ENCODE measurements around the gene SLC22A13. TPM values are rescaled to one million over a fixed set of nuclear protein-coding genes. Genes with fewer than 3 reads are reported as not detected.

Gene SLC22A13
- polyA plus RNA-seq, 1 experiment: 0.15 TPM

- Histone ChIP-seq H3K9me3 (ENCODE audit: control insufficient read depth, insufficient read depth, low read length) (no peaks in the 10 kb centered on the region), H3K27me3 (ENCODE audit: control insufficient read depth, insufficient read depth, low read length) (no peaks in the 10 kb centered on the region), H3K4me3 (ENCODE audit: low read depth, low read length) (no peak overlapping the region), H3K27ac (ENCODE audit: low read depth, low read length) (no peak overlapping the region)
- TF ChIP-seq CTCF (IDR thresholded peaks at IDR 0.05; ENCODE audit: low read depth, low read length): no peak
- CTCF ChIA-PET: no interaction called here
- POLR2A ChIA-PET: no interaction called here
- DNase-seq (ENCODE audit: low read depth, low spot score): no peak
These were observed 8.0 kb upstream of the SLC22A13 start for GRCh38 chr3:38257583-38257982.

DNA sequence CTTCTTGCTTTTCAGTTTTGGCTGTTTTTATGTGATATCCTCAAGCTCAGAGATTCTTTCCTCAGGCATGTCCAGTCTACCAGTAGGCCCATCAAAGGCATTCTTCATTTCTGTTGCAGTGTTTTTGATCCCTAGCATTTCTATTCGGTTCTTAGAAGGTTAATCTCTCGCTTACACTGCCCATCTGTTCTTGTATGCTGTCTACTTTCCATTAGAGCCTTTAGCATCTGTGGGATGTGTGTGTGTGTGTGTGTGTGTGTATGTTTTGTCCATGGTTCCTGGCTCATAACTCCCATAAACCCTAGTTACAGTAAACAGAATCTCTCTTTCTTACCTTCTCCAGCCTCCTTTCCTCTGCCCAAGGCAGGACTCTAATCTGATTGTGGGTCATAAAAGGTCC is 5.1 kb upstream of the SLC22A13 start:
- CTCF ChIA-PET: interaction anchor here (0.6 kb wide), 1 partner anchor 20 kb away, joined by 14 read pairs; no protein-coding TSS in a partner anchor
- H3K27me3 ChIP-seq (ENCODE audit: control insufficient read depth, insufficient read depth, low read length): no peaks in the 10 kb centered on the region
- no peak overlapping the region for H3K4me3 ChIP-seq (ENCODE audit: low read depth, low read length)
- POLR2A ChIA-PET: no interaction called here
- no peak overlapping the region for H3K27ac ChIP-seq (ENCODE audit: low read depth, low read length)
- TF ChIP-seq CTCF (IDR thresholded peaks at IDR 0.05; ENCODE audit: low read depth, low read length): no peak
- no peak for DNase-seq (ENCODE audit: low read depth, low spot score)
- H3K9me3 ChIP-seq (ENCODE audit: control insufficient read depth, insufficient read depth, low read length): no peaks in the 10 kb centered on the region

GRCh38 chr3:38264353-38264771 is 1.2 kb upstream of the SLC22A13 start:
- DNase-seq (ENCODE audit: low read depth, low spot score): no peak
- no peak for TF ChIP-seq CTCF (IDR thresholded peaks at IDR 0.05; ENCODE audit: low read depth, low read length)
- no peaks in the 10 kb centered on the region for H3K27me3 ChIP-seq (ENCODE audit: control insufficient read depth, insufficient read depth, low read length)
- no peaks in the 10 kb centered on the region for H3K9me3 ChIP-seq (ENCODE audit: control insufficient read depth, insufficient read depth, low read length)
- POLR2A ChIA-PET: no interaction called here
- H3K27ac ChIP-seq (ENCODE audit: low read depth, low read length): no peak overlapping the region
- CTCF ChIA-PET: interaction anchor here (1.6 kb wide), 1 partner anchor 82 kb away, joined by 5 read pairs; the partner anchor contains the start of gene XYLB
- H3K4me3 ChIP-seq (ENCODE audit: low read depth, low read length): no peak overlapping the region

DNA sequence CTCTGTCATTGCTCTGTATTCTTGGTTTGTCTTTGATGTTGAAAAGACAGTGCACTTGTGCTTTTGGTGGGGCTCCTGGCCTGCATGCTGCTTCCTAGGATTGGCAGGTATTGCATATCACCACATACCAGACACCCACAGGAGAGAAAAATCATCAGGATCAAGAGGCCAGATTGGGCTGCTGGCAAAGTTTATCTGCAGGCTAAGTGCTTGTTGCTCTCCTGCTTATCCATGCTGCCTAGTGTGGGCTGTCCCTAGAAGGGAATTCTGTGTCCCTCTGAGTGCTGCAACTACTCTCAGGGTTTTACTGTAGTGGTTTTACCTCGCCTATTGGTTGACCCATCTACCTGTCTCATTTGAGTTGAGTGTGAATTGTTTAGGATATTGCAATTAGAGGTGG is 833 bp upstream of the SLC22A13 start:
- POLR2A ChIA-PET: no interaction called here
- no peak overlapping the region for H3K27ac ChIP-seq (ENCODE audit: low read depth, low read length)
- TF ChIP-seq CTCF (IDR thresholded peaks at IDR 0.05; ENCODE audit: low read depth, low read length): no peak
- DNase-seq (ENCODE audit: low read depth, low spot score): no peak
- H3K9me3 ChIP-seq (ENCODE audit: control insufficient read depth, insufficient read depth, low read length): no peaks in the 10 kb centered on the region
- H3K4me3 ChIP-seq (ENCODE audit: low read depth, low read length): no peak overlapping the region
- no peaks in the 10 kb centered on the region for H3K27me3 ChIP-seq (ENCODE audit: control insufficient read depth, insufficient read depth, low read length)
- CTCF ChIA-PET: interaction anchor here (1.6 kb wide), 1 partner anchor 82 kb away, joined by 5 read pairs; the partner anchor contains the start of gene XYLB

DNA sequence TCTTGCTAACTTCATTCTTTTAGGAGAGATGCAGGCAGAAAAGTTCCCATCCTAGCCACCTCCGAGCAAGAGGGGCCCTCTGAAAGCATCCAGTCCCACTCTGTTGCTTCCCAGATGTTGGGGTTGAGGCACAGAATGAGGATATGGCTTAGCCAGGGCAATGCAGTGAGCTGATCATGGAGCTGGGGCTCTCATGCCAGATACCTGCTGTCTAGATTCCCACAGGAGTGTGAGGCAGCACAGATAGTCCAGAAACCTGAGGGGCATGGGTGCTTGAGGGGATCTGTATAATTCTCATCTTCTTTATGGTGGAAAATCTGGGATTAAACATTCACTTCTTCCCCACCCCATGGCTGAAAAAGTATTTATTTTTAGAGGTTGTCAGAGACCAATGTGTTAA is 1.2 kb downstream of the SLC22A13 start:
- Histone ChIP-seq H3K27me3 (ENCODE audit: control insufficient read depth, insufficient read depth, low read length) (no peaks in the 10 kb centered on the region), H3K4me3 (ENCODE audit: low read depth, low read length) (no peak overlapping the region), H3K27ac (ENCODE audit: low read depth, low read length) (no peak overlapping the region), H3K9me3 (ENCODE audit: control insufficient read depth, insufficient read depth, low read length) (no peaks in the 10 kb centered on the region)
- no peak for DNase-seq (ENCODE audit: low read depth, low spot score)
- POLR2A ChIA-PET: no interaction called here
- no peak for TF ChIP-seq CTCF (IDR thresholded peaks at IDR 0.05; ENCODE audit: low read depth, low read length)
- CTCF ChIA-PET: no interaction called here
